C4-2B (cell line): ENCODE data around the gene INPP5K.

ENCODE experiments used
- CTCF ChIP-seq: fragments of 450-650 bp; conservative IDR thresholded peaks from 2 replicates; pipeline ENCODE4 v1.5.1; 2017; ENCODE audit warnings: mild to moderate bottlenecking
- ZFX ChIP-seq: fragments of 450-650 bp; IDR thresholded peaks from 2 replicates; pipeline ENCODE4 v1.6.1; 2017

- TF ChIP-seq CTCF (no peak), ZFX (no peak)
These were observed 25.9 kb upstream of the INPP5K start for GRCh38 chr17:1542316-1542715.
